GM12865 (cell line): ENCODE measurements around the gene NFATC4.
"Not testable (repeated sequence)": the region's sequence is repeated elsewhere in the genome, so short reads cannot be mapped to it uniquely, and the experiment has no call there.

Experiments used
- DNase-seq: peaks from one replicate; pipeline ENCODE4 v3.0.0; 2010; ENCODE audit warnings: low read depth
- H3K4me3 ChIP-seq: 2 replicates; pipeline ENCODE4 v1.5.1; 2011; ENCODE audit warnings: mild to moderate bottlenecking, low read depth, low read length, control low read depth
- TF ChIP-seq, protein P1 (sequence below): IDR thresholded peaks from 2 replicates; pipeline ENCODE4 v1.5.1; 2011; ENCODE audit warnings: low read length, control low read depth, low read depth, inconsistent platforms; ENCODE audit not compliant: insufficient read depth; ENCODE audit errors: missing control alignments

NFATC4 gene

DNA sequence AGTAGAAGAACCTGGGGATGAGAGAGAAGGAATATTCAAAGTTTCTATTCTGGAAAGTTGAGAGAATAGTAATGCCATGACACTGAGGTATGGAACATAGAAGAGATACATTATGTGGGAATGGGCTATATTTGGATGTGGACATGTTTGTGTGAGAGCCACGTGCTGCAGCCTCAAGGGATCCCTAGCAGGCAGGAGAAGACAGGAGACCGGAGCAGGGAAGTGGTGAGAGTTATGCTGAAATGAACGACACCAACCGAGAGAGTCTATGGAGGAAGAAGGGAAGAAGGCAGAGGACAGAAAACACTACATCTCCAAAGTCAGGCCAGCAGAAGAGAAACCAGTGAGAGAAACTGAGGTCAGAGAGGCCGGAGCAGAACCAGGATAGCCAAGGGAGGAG, 18.2 kb upstream of the NFATC4 start:
- no peak overlapping the region for H3K4me3 ChIP-seq
- TF ChIP-seq, protein P1, sequence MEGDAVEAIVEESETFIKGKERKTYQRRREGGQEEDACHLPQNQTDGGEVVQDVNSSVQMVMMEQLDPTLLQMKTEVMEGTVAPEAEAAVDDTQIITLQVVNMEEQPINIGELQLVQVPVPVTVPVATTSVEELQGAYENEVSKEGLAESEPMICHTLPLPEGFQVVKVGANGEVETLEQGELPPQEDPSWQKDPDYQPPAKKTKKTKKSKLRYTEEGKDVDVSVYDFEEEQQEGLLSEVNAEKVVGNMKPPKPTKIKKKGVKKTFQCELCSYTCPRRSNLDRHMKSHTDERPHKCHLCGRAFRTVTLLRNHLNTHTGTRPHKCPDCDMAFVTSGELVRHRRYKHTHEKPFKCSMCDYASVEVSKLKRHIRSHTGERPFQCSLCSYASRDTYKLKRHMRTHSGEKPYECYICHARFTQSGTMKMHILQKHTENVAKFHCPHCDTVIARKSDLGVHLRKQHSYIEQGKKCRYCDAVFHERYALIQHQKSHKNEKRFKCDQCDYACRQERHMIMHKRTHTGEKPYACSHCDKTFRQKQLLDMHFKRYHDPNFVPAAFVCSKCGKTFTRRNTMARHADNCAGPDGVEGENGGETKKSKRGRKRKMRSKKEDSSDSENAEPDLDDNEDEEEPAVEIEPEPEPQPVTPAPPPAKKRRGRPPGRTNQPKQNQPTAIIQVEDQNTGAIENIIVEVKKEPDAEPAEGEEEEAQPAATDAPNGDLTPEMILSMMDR, result no peak
- DNase-seq, result no peak

DNA sequence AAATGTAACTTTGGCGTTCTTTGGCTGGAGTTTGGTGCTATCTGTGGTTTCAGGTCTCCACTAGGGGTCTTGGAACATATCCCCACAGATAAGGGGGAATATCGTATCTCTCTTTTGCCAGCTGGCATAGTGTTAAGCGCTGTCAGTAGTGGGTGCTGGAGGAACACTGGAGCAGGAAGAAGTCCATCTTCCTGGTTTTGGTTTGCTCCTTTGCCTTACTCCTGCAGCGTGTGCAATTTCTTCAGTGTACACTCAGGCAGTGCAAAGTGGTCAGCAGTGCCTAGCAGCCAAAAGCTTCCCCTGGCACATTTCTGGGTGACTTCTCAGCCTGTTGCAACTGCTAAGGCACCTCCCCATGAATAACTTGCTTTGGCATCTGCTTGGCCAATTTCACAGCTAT, 16.5 kb upstream of the NFATC4 start:
- DNase-seq, result no peak
- TF ChIP-seq, protein P1, result no peak

DNA sequence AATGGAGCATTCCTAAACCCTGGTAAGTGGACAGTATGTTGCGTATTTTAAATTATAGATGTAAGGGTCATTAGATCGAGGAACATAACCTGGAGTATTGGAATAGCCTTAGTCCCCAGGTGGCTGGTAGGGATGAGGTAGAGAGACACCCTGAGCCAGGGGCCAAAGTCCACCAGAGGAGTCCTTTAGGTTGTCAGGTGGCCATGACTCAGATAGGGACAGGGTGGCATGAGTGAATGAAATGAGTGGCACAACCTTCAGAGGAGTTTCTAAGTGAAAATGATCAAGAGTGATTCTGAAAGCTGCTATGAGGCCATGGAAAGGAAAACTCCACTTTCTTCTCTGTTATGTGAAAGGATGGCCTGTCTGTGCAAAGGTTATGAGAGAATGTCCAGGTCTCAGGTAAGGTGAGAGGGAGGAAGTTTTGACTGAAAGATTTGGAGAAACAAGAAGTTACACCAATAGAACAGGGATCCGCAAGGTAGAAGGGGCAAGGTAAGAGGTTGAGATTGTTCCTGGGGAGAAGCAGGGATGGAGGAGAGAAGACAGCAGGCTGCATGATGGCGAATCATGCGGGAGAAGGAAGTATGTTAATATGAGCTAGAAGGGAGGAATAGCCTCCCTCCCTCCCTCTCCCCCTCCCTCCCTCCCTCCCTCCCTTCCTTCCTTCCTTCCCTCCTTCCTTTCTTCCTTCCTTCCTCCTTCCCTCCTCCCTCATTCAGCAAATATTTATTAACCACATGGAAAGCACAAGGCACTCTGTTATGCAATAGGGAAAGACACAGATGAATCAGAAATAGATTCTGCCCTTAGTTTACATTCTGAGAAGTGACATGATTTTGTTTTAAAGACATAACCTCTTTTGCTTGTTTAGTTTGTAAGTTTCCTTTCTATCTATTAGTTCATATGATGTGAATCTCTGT, 14.2 kb upstream of the NFATC4 start:
- H3K4me3 ChIP-seq, result no peak overlapping the region
- DNase-seq, result no peak
- TF ChIP-seq, protein P1, result no peak

More for the DNA sequence above, 16.5 kb upstream of the NFATC4 start:
- no peak overlapping the region for H3K4me3 ChIP-seq

DNA sequence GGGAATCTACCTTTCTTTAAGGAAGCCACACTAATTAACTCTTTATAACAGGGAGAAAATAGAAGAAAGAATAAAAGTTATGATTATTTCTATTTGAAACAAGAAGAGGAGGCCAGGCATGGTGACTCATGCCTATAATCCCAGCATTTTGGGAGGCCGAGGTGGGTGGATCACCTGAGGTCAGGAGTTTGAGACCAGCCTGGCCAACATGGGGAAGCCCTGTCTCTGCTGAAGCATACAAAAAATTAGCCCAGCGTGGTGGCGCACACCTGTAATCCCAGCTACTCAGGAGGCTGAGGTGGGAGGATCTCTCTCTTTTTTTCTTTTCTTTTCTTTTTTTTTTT, 13.5 kb upstream of the NFATC4 start:
- DNase-seq, H3K4me3 ChIP-seq: not testable (repeated sequence)

DNA sequence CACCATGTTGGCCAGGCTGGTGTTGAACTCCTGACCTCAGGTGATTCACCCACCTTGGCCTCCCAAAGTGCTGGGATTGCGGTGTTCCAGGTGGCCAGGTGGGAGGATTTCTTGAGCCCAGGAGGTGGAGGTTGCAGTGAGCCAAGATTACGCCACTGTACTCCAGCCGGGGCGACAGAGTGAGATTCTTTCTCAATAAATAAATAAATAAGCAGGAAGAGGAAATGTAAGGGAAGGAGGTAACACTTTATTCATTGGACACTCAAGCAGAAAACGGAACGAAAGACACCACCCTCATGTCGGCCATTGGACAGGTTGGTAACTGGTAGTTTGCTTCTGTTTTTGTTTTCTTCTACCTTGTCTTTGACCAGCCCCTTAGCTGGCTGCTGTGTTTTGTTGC, 13.0 kb upstream of the NFATC4 start:
- TF ChIP-seq, protein P1, result no peak
- H3K4me3 ChIP-seq, result no peak overlapping the region
- no peak for DNase-seq

DNA sequence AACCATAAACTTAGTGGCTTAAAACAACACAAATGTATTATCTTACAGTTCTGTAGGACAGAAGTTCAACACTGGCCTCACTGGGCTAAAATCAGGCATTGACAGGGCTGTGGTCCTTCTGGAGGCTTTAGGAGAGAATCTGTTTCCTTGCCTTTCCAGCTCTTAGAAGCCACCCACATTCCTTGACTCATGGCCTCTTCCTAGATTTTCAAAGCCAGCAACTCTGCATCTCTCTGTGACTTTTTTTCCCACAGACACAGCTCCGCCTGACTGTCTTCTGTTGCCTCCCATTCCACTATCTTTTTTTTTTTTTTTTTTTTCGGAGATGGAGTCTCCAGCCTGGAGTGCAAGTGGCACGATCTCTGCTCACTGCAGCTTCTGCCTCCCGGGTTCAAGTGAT, 11.8 kb upstream of the NFATC4 start:
- no peak for DNase-seq
- H3K4me3 ChIP-seq, result no peak overlapping the region
- TF ChIP-seq, protein P1, result no peak

DNA sequence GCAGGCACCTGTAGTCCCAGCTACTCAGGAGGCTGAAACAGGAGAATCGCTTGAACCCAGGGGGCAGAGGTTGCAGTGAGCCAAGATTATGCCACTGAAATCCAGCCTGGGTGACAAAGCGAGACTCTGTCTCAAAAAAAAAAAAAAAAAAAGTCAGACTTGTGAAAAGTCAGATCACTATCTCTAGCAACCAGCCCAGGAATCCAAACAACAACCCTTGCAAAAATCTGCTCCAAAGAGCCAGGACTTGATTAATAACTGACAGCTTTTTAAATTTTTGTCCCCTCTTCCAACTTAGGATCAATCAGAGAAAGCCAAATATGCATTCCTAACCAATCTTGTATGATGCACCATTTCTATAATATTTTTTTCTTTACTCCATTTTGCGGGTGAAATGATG, 7.7 kb upstream of the NFATC4 start:
- TF ChIP-seq, protein P1, result no peak
- DNase-seq, result no peak
- H3K4me3 ChIP-seq, result no peak overlapping the region
